HFFc6 (cell line): ENCODE measurements around the gene EPHB4. TPM values are rescaled to one million over a fixed set of nuclear protein-coding genes. Genes with fewer than 3 reads are reported as not detected.

Experiments
- DNase-seq: peaks from one replicate; pipeline ENCODE4 v3.0.0-alpha.2; 2018
- H3K27ac Mint-ChIP-seq: 2 replicates; pipeline ENCODE4 v1.8.0; 2020; ENCODE audit warnings: mild to moderate bottlenecking, mixed read lengths
- H3K27me3 Mint-ChIP-seq: 2 replicates; pipeline ENCODE4 v1.8.0; 2021; ENCODE audit warnings: mild to moderate bottlenecking, moderate library complexity, mixed read lengths; ENCODE audit not compliant: insufficient read depth
- H3K36me3 Mint-ChIP-seq: 2 replicates; pipeline ENCODE4 v1.8.0; 2021; ENCODE audit warnings: low read depth, mixed read lengths
- H3K4me1 Mint-ChIP-seq: 2 replicates; pipeline ENCODE4 v1.8.0; 2020; ENCODE audit warnings: low read depth, mixed read lengths
- H3K4me3 Mint-ChIP-seq: 2 replicates; pipeline ENCODE4 v1.8.0; 2020; ENCODE audit warnings: mild to moderate bottlenecking, moderate library complexity, mixed read lengths
- H3K9me3 Mint-ChIP-seq: 2 replicates; pipeline ENCODE4 v1.8.0; 2020; ENCODE audit warnings: mild to moderate bottlenecking, mixed read lengths
- total RNA-seq, 6 experiments: library from RNA; stranded (reverse); fragmentation: NEBNext Ultra II Directional; extraction: Animal tissue kit (Norgen Biotek cat#: 25700); gene quantifications; 2 replicates in 1 of 6; 3 replicates in 5 of 6; pipeline ENCODE4 v1.2.3, GENCODE V29; 2021
- TF ChIP-seq, protein P1 (sequence below): fragments of 200-600 bp; sonication (generic); IDR thresholded peaks from 2 replicates; pipeline ENCODE4 v1.5.0; 2021; ENCODE audit warnings: antibody characterized with exemption, mild to moderate bottlenecking

Gene EPHB4
- total RNA-seq, 6 experiments from 2014 or later: 3.8 to 10.0 (median 4.6) TPM

DNA sequence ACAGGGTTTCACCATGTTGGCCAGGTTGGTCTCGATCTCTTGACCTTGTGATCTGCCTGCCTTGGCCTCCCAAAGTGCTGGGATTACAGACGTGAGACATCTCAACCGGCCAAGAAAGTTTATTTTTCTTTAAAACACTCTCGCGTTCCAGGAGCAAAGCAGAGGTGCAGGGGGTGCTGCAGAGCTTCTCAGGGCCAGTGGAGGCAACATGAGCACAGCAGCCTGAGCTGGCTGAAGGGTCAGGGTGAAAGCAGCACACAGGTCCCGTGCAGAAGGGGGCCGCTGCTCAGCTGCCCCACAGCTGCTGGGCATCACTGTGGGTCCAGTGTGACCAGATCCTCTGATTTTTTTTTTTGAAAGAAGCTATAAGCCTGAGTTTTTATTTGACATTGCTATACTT is 46.1 kb downstream of the EPHB4 start:
- TF ChIP-seq, protein P1, sequence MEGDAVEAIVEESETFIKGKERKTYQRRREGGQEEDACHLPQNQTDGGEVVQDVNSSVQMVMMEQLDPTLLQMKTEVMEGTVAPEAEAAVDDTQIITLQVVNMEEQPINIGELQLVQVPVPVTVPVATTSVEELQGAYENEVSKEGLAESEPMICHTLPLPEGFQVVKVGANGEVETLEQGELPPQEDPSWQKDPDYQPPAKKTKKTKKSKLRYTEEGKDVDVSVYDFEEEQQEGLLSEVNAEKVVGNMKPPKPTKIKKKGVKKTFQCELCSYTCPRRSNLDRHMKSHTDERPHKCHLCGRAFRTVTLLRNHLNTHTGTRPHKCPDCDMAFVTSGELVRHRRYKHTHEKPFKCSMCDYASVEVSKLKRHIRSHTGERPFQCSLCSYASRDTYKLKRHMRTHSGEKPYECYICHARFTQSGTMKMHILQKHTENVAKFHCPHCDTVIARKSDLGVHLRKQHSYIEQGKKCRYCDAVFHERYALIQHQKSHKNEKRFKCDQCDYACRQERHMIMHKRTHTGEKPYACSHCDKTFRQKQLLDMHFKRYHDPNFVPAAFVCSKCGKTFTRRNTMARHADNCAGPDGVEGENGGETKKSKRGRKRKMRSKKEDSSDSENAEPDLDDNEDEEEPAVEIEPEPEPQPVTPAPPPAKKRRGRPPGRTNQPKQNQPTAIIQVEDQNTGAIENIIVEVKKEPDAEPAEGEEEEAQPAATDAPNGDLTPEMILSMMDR: no peak
- no peaks in the 10 kb centered on the region for H3K36me3 Mint-ChIP-seq
- no peak overlapping the region for H3K27ac Mint-ChIP-seq
- H3K4me1 Mint-ChIP-seq: no peaks in the 10 kb centered on the region
- H3K9me3 Mint-ChIP-seq: peaks cover 11% of the 10 kb centered on the region; the same call in 1 of the 2 replicates
- DNase-seq: no peak
- no peak overlapping the region for H3K4me3 Mint-ChIP-seq
- H3K27me3 Mint-ChIP-seq: peaks cover 35% of the 10 kb centered on the region

DNA sequence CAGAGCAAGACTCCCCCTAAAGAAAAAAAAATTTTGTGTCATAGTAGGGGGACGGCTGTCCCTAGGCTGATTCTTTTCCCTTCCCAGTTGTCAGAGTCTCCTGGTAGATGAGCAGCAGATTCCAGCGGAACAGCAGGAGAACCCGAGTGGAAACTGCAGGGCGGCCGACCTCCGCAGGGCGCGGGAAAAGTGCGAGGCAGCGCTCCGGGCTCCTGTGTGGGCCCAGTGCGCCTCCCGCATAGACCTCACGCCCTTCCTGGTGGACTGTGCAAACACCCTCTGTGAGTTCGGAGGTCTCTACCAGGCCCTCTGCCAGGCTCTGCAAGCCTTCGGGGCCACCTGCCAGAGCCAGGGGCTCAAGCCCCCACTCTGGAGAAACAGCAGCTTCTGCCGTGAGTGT is 48.0 kb downstream of the EPHB4 start:
- DNase-seq: no peak
- Mint-ChIP-seq H3K27ac (no peak overlapping the region), H3K4me1 (no peaks in the 10 kb centered on the region), H3K9me3 (peaks cover 7% of the 10 kb centered on the region; the same call in 1 of the 2 replicates), H3K27me3 (peaks cover 37% of the 10 kb centered on the region), H3K36me3 (no peaks in the 10 kb centered on the region), H3K4me3 (no peak overlapping the region)
- TF ChIP-seq, protein P1: no peak

DNA sequence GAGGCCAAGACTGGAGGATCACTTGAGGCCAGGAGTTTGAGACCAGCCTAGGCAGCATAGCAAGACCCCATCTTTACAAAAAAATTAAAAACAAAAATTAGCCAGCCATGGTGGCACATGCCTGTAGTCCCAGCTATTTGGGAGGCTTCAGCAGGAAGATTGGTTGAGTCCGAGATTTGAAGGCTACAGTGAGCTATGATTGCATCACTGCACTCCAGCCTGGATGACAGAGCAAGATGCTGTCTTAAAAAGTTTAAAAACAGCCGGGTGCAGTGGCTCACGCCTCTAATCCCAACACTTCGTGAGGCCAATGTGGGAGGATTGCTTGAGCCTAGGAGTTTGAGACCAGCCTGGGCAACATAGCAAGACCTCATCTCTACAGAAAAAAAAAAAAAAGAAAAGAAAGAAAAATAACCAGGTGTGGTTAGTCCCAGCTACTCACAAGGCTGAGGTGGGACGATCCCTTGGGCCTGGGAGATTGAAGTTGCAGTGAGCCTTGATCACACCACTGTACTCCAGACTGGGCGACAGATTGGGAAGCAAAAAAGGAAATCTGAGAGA is 49.2 kb downstream of the EPHB4 start:
- DNase-seq: no peak
- no peaks in the 10 kb centered on the region for H3K36me3 Mint-ChIP-seq

DNA sequence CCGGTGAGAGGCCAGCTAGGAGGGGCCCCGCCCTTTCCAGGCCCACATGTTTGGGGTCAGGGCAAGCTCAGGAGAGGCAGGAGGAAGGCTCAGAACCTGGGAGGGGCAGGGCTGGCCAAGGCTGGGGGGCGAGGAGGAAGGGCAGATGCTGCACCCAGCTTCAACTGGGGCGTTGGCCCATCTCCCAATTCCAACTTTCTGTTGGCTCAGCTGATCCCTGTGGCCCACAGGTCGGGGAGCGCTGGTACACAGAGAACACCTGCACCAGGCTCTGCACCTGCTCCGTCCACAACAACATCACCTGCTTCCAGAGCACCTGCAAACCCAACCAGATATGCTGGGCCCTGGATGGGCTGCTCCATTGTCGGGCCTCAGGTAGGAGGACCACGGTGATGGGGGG is 53.8 kb downstream of the EPHB4 start:
- DNase-seq: no peak
- no peak overlapping the region for H3K4me3 Mint-ChIP-seq
- no peaks in the 10 kb centered on the region for H3K4me1 Mint-ChIP-seq
- no peaks in the 10 kb centered on the region; the same call in 1 of the 2 replicates for H3K9me3 Mint-ChIP-seq
- H3K36me3 Mint-ChIP-seq: no peaks in the 10 kb centered on the region
- H3K27ac Mint-ChIP-seq: no peak overlapping the region
- TF ChIP-seq, protein P1: no peak
- H3K27me3 Mint-ChIP-seq: peaks cover 51% of the 10 kb centered on the region

More for the DNA sequence above, 49.2 kb downstream of the EPHB4 start:
- TF ChIP-seq, protein P1: no peak
- no peak overlapping the region for H3K4me3 Mint-ChIP-seq
- no peaks in the 10 kb centered on the region for H3K9me3 Mint-ChIP-seq
- H3K27me3 Mint-ChIP-seq: peaks cover 41% of the 10 kb centered on the region
- H3K4me1 Mint-ChIP-seq: no peaks in the 10 kb centered on the region
- no peak overlapping the region for H3K27ac Mint-ChIP-seq

DNA sequence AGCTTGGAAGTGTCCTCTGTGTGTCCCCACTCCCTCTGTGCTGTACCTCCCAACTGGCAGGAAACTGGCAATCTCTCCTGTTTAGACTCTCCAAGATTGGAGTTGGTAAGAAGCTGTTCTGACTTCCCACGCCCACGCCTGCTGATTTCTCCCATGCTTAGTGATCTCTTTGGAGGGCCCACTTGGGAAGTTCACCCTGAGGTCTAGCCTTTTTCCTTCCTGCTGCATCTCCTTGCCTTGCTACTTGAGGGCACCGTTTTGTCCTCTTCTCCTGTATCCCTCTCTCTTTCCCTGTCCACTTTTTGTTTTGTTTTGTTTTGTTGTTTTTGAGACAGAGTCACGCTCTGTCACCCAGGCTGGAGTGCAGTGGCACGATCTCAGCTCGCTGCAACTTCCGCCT is 58.5 kb downstream of the EPHB4 start:
- TF ChIP-seq, protein P1: no peak
- Mint-ChIP-seq H3K4me3 (no peak overlapping the region), H3K9me3 (no peaks in the 10 kb centered on the region; the same call in 1 of the 2 replicates), H3K36me3 (no peaks in the 10 kb centered on the region), H3K27me3 (peaks cover 55% of the 10 kb centered on the region), H3K4me1 (no peaks in the 10 kb centered on the region), H3K27ac (no peak overlapping the region)
- no peak for DNase-seq
